HCT116 (cell line): ENCODE measurements around the gene VSIG2. TPM values are rescaled to one million over a fixed set of nuclear protein-coding genes. Genes with fewer than 3 reads are reported as not detected.

Source experiments
- ATAC-seq: fragments of 200-7000 bp; cut with Tn5 transposase; 2 replicates; pipeline ENCODE4 v1.9.1; 2020; ENCODE audit warnings: mild to moderate bottlenecking, moderate library complexity
- BruUV-seq: library from RNA; stranded (reverse); fragments of 400-500 nt; replicated peaks from 2 replicates; lab custom pipeline; 2021; lab: Mats Ljungman, UMichigan
- CTCF ChIA-PET: fragments of 300-600 bp; sonication (Branson Sonifier 250); formaldehyde crosslinking; loops from one replicate; lab custom pipeline; 2021; ENCODE audit warnings: antibody characterized with exemption; lab: Charles Lee
- POLR2A ChIA-PET: fragments of 300-600, 350-600 bp; sonication (Branson Sonifier 250); formaldehyde crosslinking; loops from one replicate; lab custom pipeline; 2021; ENCODE audit warnings: antibody characterized with exemption; lab: Charles Lee
- RAD21 ChIA-PET, 2 experiments: fragments of 300-600 bp; sonication (Branson Sonifier 250); formaldehyde crosslinking; loops; one replicate each; lab custom pipeline; 2023; ENCODE audit warnings: low total read pairs in 2 of 2; ENCODE audit not compliant: uncharacterized antibody in 2 of 2, unreplicated experiment in 2 of 2, low non-redundant PET in 1 of 2; lab: Charles Lee
- DNase-seq: peaks from one replicate; pipeline ENCODE4 v3.0.0-alpha.2; 2010; ENCODE audit warnings: low read depth, low spot score
- H2AFZ ChIP-seq: fragments of 200-600 bp; shearing (Covaris generic), sonication (generic); 2 replicates; pipeline ENCODE4 v1.6.1; 2017; ENCODE audit warnings: low read depth, mixed run types, mixed read lengths, antibody characterized with exemption, low read length; ENCODE audit not compliant: poor library complexity, severe bottlenecking
- H3K27ac ChIP-seq: 2 replicates; pipeline ENCODE4 v1.5.1; 2012; ENCODE audit warnings: low read depth, low read length
- H3K27me3 ChIP-seq: fragments of 200-600 bp; sonication (generic); 2 replicates; pipeline ENCODE4 v1.6.1; 2016; ENCODE audit warnings: mixed run types, low read length, mixed read lengths; ENCODE audit not compliant: insufficient read depth
- H3K36me3 ChIP-seq, 2 experiments: fragments of 200-500 bp in 1 of 2; fragments of 200-600 bp in 1 of 2; sonication (Bioruptor generic) in 1 of 2; sonication (generic) in 1 of 2; 2 replicates each; pipeline versions ENCODE4 v1.5.1 to v1.6.1; 2014 to 2016; ENCODE audit warnings: low read length in 2 of 2, inconsistent platforms in 1 of 2, mixed read lengths in 1 of 2, mixed run types in 1 of 2; ENCODE audit not compliant: insufficient read depth in 2 of 2, control insufficient read depth in 1 of 2
- H3K4me1 ChIP-seq, 2 experiments: fragments of 200-600 bp in 1 of 2; sonication (generic) in 1 of 2; 2 replicates each; pipeline versions ENCODE4 v1.5.1 to v1.6.1; 2012 to 2017; ENCODE audit warnings: low read length in 2 of 2, inconsistent platforms in 1 of 2, mild to moderate bottlenecking in 1 of 2, mixed read lengths in 1 of 2, mixed run types in 1 of 2, moderate library complexity in 1 of 2; ENCODE audit not compliant: insufficient read depth in 2 of 2, control insufficient read depth in 1 of 2
- H3K4me2 ChIP-seq: fragments of 200-600 bp; sonication (generic); 2 replicates; pipeline ENCODE4 v1.6.1; 2017; ENCODE audit warnings: mixed run types, low read length, mixed read lengths
- H3K4me3 ChIP-seq, 2 experiments: fragments of 200-600 bp in 1 of 2; sonication (generic) in 1 of 2; replicated peaks in 1 of 2; 2 replicates each; pipeline ENCODE4 v1.5.1; 2011 to 2016; ENCODE audit warnings: low read length in 2 of 2, control low read depth in 1 of 2, low read depth in 1 of 2, mild to moderate bottlenecking in 1 of 2, mixed read lengths in 1 of 2, mixed run types in 1 of 2
- H3K79me2 ChIP-seq: fragments of 200-600 bp; sonication (generic); 2 replicates; pipeline ENCODE4 v1.6.1; 2017; ENCODE audit warnings: mild to moderate bottlenecking, mixed run types, low read length, moderate library complexity, mixed read lengths; ENCODE audit not compliant: insufficient read depth
- H3K9ac ChIP-seq: fragments of 200-600 bp; sonication (generic); 2 replicates; pipeline ENCODE4 v1.6.1; 2016; ENCODE audit warnings: low read length, mixed read lengths
- H3K9me2 ChIP-seq: fragments of 200-600 bp; sonication (generic), shearing (Covaris generic); 2 replicates; pipeline ENCODE4 v1.6.1; 2017; ENCODE audit warnings: mixed run types, mild to moderate bottlenecking, moderate library complexity; ENCODE audit not compliant: insufficient read depth
- H3K9me3 ChIP-seq, 2 experiments: fragments of 200-500 bp in 1 of 2; fragments of 200-600 bp in 1 of 2; sonication (Bioruptor generic) in 1 of 2; sonication (generic) in 1 of 2; 2 replicates each; pipeline ENCODE4 v1.6.1; 2014 to 2017; ENCODE audit warnings: low read length in 2 of 2, mixed read lengths in 2 of 2, inconsistent platforms in 1 of 2, low read depth in 1 of 2, mild to moderate bottlenecking in 1 of 2, mixed run types in 1 of 2, moderate library complexity in 1 of 2; ENCODE audit not compliant: control insufficient read depth in 1 of 2, insufficient read depth in 1 of 2
- H4K20me1 ChIP-seq: fragments of 200-600 bp; sonication (generic), shearing (Covaris generic); 2 replicates; pipeline ENCODE4 v1.6.1; 2017; ENCODE audit warnings: mixed run types, mild to moderate bottlenecking, moderate library complexity; ENCODE audit not compliant: insufficient read depth
- ATF3 ChIP-seq: IDR thresholded peaks from 2 replicates; pipeline ENCODE4 v1.6.1; 2012
- CEBPB ChIP-seq: IDR thresholded peaks from 2 replicates; pipeline ENCODE4 v1.6.1; 2012; ENCODE audit warnings: low read depth
- MAX ChIP-seq: IDR thresholded peaks from 2 replicates; pipeline ENCODE4 v1.6.1; 2012
- POLR2A ChIP-seq: IDR thresholded peaks from 2 replicates; pipeline ENCODE4 v1.7.0; 2011; ENCODE audit warnings: borderline replicate concordance; ENCODE audit not compliant: insufficient read depth, insufficient read length; ENCODE audit errors: extremely low read depth
- RAD21 ChIP-seq: IDR thresholded peaks from 2 replicates; pipeline ENCODE4 v1.6.1; 2012; ENCODE audit warnings: low read depth, mild to moderate bottlenecking
- REST ChIP-seq: IDR thresholded peaks from 2 replicates; pipeline ENCODE4 v1.6.1; 2012; ENCODE audit warnings: low read depth
- SIN3A ChIP-seq: IDR thresholded peaks from 2 replicates; pipeline ENCODE4 v1.6.1; 2012; ENCODE audit warnings: low read depth
- SRF ChIP-seq: IDR thresholded peaks from 2 replicates; pipeline ENCODE4 v1.6.1; 2012; ENCODE audit warnings: low read depth
- ZBTB33 ChIP-seq: IDR thresholded peaks from 2 replicates; pipeline ENCODE4 v1.6.1; 2011; ENCODE audit warnings: mild to moderate bottlenecking, low read length, moderate library complexity; ENCODE audit not compliant: insufficient replicate concordance; ENCODE audit errors: extremely low read depth
- ZFX ChIP-seq: fragments of 450-650 bp; IDR thresholded peaks from 2 replicates; pipeline ENCODE4 v1.6.1; 2017
- intact Hi-C: fragments of 100-400 bp; cut with micrococcal nuclease; formaldehyde crosslinking; loops from 2 replicates; pipeline ENCODE4 v1.10.0; 2022
- total RNA-seq: library from RNA; stranded (reverse); gene quantifications from one replicate; pipeline ENCODE4 v1.2.1, GENCODE V29; 2021; ENCODE audit not compliant: unreplicated experiment

Gene VSIG2
- total RNA-seq, 1 experiment from 2014 or later: not detected

GRCh38 chr11:124699547-124699946 lies 52.5 kb downstream of the VSIG2 start:
- Histone ChIP-seq H3K27me3 (no peaks in the 10 kb centered on the region), H3K36me3 (no peaks in the 10 kb centered on the region), H3K79me2 (no peaks in the 10 kb centered on the region), H3K9me2 (no peaks in the 10 kb centered on the region), H3K4me2 (no peak overlapping the region), H3K27ac (no peak overlapping the region), H2AFZ (no peak overlapping the region), H4K20me1 (no peaks in the 10 kb centered on the region), H3K9ac (no peak overlapping the region), H3K4me1 (no peaks in the 10 kb centered on the region), H3K9me3 (no peaks in the 10 kb centered on the region), H3K4me3 (no peak overlapping the region)
- BruUV-seq: no TSS peak
- DNase-seq: no peak
- TF ChIP-seq ZFX: no peak
- TF ChIP-seq RAD21: no peak
- no peak for TF ChIP-seq POLR2A
- TF ChIP-seq MAX: no peak
- no peak for TF ChIP-seq ZBTB33
- TF ChIP-seq CEBPB: no peak
- TF ChIP-seq ATF3: no peak
- TF ChIP-seq SIN3A: no peak
- no peak for TF ChIP-seq SRF
- no peak for TF ChIP-seq REST
- no peak for ATAC-seq
- CTCF ChIA-PET: no interaction called here
- intact Hi-C loops: no loop called here
- POLR2A ChIA-PET: no interaction called here
- RAD21 ChIA-PET: no interaction called here

Other genes starting within 250 kb of the VSIG2 start
- not detected for gene OR8B12, start 208.6 kb downstream of the VSIG2 start, total RNA-seq
- not detected for gene OR8A1, start 182.3 kb downstream of the VSIG2 start, total RNA-seq
- gene PANX3, start 140.8 kb downstream of the VSIG2 start, total RNA-seq: not detected
- gene TBRG1, start 129.4 kb downstream of the VSIG2 start, total RNA-seq: 29.6 TPM
- 39.2 TPM for gene SIAE, start 78.5 kb downstream of the VSIG2 start, total RNA-seq
- 12.9 TPM for gene SPA17, start 78.4 kb downstream of the VSIG2 start, total RNA-seq
- gene NRGN, start 12.3 kb downstream of the VSIG2 start, total RNA-seq: 33.3 TPM
- gene ESAM, start 10.0 kb upstream of the VSIG2 start, total RNA-seq: 6.1 TPM
- gene MSANTD2, start 48.2 kb upstream of the VSIG2 start, total RNA-seq: 8.6 TPM
- 30.7 TPM for gene ROBO3, start 113.2 kb upstream of the VSIG2 start, total RNA-seq
- not detected for gene ROBO4, start 145.6 kb upstream of the VSIG2 start, total RNA-seq
- not detected for gene HEPN1, start 167.0 kb upstream of the VSIG2 start, total RNA-seq
- not detected for gene HEPACAM, start 183.8 kb upstream of the VSIG2 start, total RNA-seq
- gene CCDC15, start 201.9 kb upstream of the VSIG2 start, total RNA-seq: 2.4 TPM